H1 (cell line): ENCODE results near the gene PIK3R6. TPM values are rescaled to one million over a fixed set of nuclear protein-coding genes. Genes with fewer than 3 reads are reported as not detected.

Source experiments
- CTCF ChIA-PET: fragments of 300-600 bp; sonication (Branson Sonifier 250); formaldehyde crosslinking; loops from one replicate; lab custom pipeline; 2021; ENCODE audit not compliant: partially characterized antibody; lab: Charles Lee
- POLR2A ChIA-PET: fragments of 300-600 bp; sonication (Branson Sonifier 250); formaldehyde crosslinking; loops from one replicate; lab custom pipeline; 2021; ENCODE audit warnings: inconsistent platforms; ENCODE audit not compliant: partially characterized antibody; lab: Charles Lee
- DNase-seq, 2 experiments: peaks; one replicate each; pipeline versions ENCODE4 v3.0.0 to v3.0.0-alpha.2; 2010 to 2022; ENCODE audit warnings: low spot score in 2 of 2, low read depth in 1 of 2, mixed read lengths in 1 of 2
- FAIRE-seq: peaks from 2 replicates; lab custom pipeline; 2011; peaks lifted over from hg19 to GRCh38; lab: Jason Lieb, UNC
- H2AFZ ChIP-seq: 2 replicates; pipeline ENCODE4 v1.8.1; 2012; ENCODE audit warnings: low read length, inconsistent platforms
- H2AK5ac ChIP-seq: 2 replicates; pipeline ENCODE4 v1.6.1; 2013; ENCODE audit warnings: low read depth, low read length
- H2BK120ac ChIP-seq: replicated peaks from 2 replicates; pipeline ENCODE3; 2013; ENCODE audit warnings: low read depth, low read length, inconsistent platforms
- H2BK12ac ChIP-seq: 2 replicates; pipeline ENCODE4 v1.6.1; 2013; ENCODE audit warnings: low read depth, low read length
- H2BK15ac ChIP-seq: 2 replicates; pipeline ENCODE4 v1.6.1; 2013; ENCODE audit warnings: low read length
- H2BK20ac ChIP-seq: 2 replicates; pipeline ENCODE4 v1.6.1; 2013; ENCODE audit warnings: low read length
- H2BK5ac ChIP-seq: 2 replicates; pipeline ENCODE4 v1.6.1; 2013; ENCODE audit warnings: low read depth, low read length
- H3K14ac ChIP-seq: 2 replicates; pipeline ENCODE4 v1.6.1; 2013; ENCODE audit warnings: inconsistent platforms; ENCODE audit not compliant: insufficient read length
- H3K18ac ChIP-seq: 2 replicates; pipeline ENCODE4 v1.6.1; 2013; ENCODE audit warnings: low read length; ENCODE audit errors: extremely low read depth
- H3K23ac ChIP-seq: 2 replicates; pipeline ENCODE4 v1.6.1; 2013; ENCODE audit warnings: inconsistent platforms; ENCODE audit not compliant: insufficient read length
- H3K23me2 ChIP-seq: 2 replicates; pipeline ENCODE4 v1.6.1; 2013; ENCODE audit warnings: low read depth, low read length
- H3K27ac ChIP-seq: 2 replicates; pipeline ENCODE4 v1.6.1; 2011; ENCODE audit warnings: low read depth, low read length, inconsistent platforms
- H3K27me3 ChIP-seq, 4 experiments: replicated peaks in 1 of 4; 1 replicate in 1 of 4; 2 replicates in 3 of 4; pipeline versions ENCODE4 v1.6.1 to v1.8.1; 2011 to 2013; ENCODE audit warnings: low read length in 3 of 4, mild to moderate bottlenecking in 3 of 4, inconsistent platforms in 2 of 4, mixed read lengths in 2 of 4, moderate library complexity in 1 of 4; ENCODE audit not compliant: control insufficient read depth in 3 of 4, insufficient read depth in 3 of 4; ENCODE audit errors: extremely low read depth in 1 of 4
- H3K36me3 ChIP-seq, 4 experiments: 2 replicates each; pipeline versions ENCODE4 v1.6.1 to v1.8.1; 2011 to 2013; ENCODE audit warnings: mild to moderate bottlenecking in 4 of 4, low read length in 3 of 4, moderate library complexity in 2 of 4, control low read depth in 1 of 4, inconsistent platforms in 1 of 4; ENCODE audit not compliant: insufficient read depth in 4 of 4, control insufficient read depth in 2 of 4
- H3K4ac ChIP-seq: replicated peaks from 2 replicates; pipeline ENCODE3; 2013; ENCODE audit warnings: low read length, low read depth, mixed read lengths, inconsistent platforms; ENCODE audit not compliant: insufficient read length
- H3K4me1 ChIP-seq, 4 experiments: replicated peaks in 1 of 4; 1 replicate in 1 of 4; 2 replicates in 3 of 4; pipeline versions ENCODE4 v1.6.1 to v1.8.1; 2011 to 2013; ENCODE audit warnings: low read length in 3 of 4, inconsistent platforms in 2 of 4, mixed read lengths in 1 of 4; ENCODE audit not compliant: insufficient read depth in 4 of 4, control insufficient read depth in 3 of 4
- H3K4me2 ChIP-seq, 2 experiments: 2 replicates each; pipeline versions ENCODE4 v1.6.1 to v1.8.1; 2011 to 2013; ENCODE audit warnings: low read depth in 2 of 2, low read length in 2 of 2, control low read depth in 1 of 2, inconsistent platforms in 1 of 2, mild to moderate bottlenecking in 1 of 2; ENCODE audit not compliant: insufficient read depth in 1 of 2
- H3K4me3 ChIP-seq, 4 experiments: fragments of 200-600, 300-600 bp in 1 of 4; sonication (generic), shearing (Covaris generic), sonication (Bioruptor Twin) in 1 of 4; 2 replicates each; pipeline versions ENCODE4 v1.5.1 to v1.8.1; 2011 to 2016; ENCODE audit warnings: low read length in 4 of 4, low read depth in 3 of 4, control low read depth in 2 of 4, inconsistent platforms in 2 of 4, mild to moderate bottlenecking in 2 of 4, mixed read lengths in 1 of 4, moderate library complexity in 1 of 4; ENCODE audit not compliant: insufficient read depth in 2 of 4; ENCODE audit errors: extremely low read depth in 1 of 4
- H3K56ac ChIP-seq: replicated peaks from 2 replicates; pipeline ENCODE3; 2013; ENCODE audit warnings: low read depth, mild to moderate bottlenecking, mixed read lengths, low read length, inconsistent platforms; ENCODE audit not compliant: insufficient read length
- H3K79me1 ChIP-seq: 2 replicates; pipeline ENCODE4 v1.6.1; 2013; ENCODE audit warnings: low read depth, low read length, control low read depth
- H3K79me2 ChIP-seq, 2 experiments: 2 replicates each; pipeline versions ENCODE4 v1.6.1 to v1.8.1; 2012 to 2013; ENCODE audit warnings: low read length in 2 of 2, mild to moderate bottlenecking in 2 of 2, inconsistent platforms in 1 of 2; ENCODE audit not compliant: insufficient read depth in 2 of 2, control insufficient read depth in 1 of 2
- H3K9ac ChIP-seq, 4 experiments: replicated peaks in 1 of 4; 1 replicate in 1 of 4; 2 replicates in 3 of 4; pipeline versions ENCODE4 v1.6.1 to v1.8.1; 2011 to 2013; ENCODE audit warnings: low read depth in 3 of 4, low read length in 3 of 4, control low read depth in 2 of 4, mild to moderate bottlenecking in 2 of 4, moderate library complexity in 2 of 4, inconsistent platforms in 1 of 4; ENCODE audit errors: extremely low read depth in 1 of 4
- H3K9me3 ChIP-seq, 2 experiments: 2 replicates each; pipeline versions ENCODE4 v1.6.1 to v1.8.1; 2012 to 2013; ENCODE audit warnings: mild to moderate bottlenecking in 2 of 2, moderate library complexity in 2 of 2, control low read depth in 1 of 2, inconsistent platforms in 1 of 2, low read depth in 1 of 2, low read length in 1 of 2, mixed read lengths in 1 of 2; ENCODE audit not compliant: insufficient read depth in 2 of 2
- H4K20me1 ChIP-seq, 2 experiments: replicated peaks in 1 of 2; 2 replicates each; pipeline versions ENCODE3 to v1.8.1; 2011 to 2013; ENCODE audit warnings: inconsistent platforms in 2 of 2, low read length in 2 of 2, mild to moderate bottlenecking in 1 of 2; ENCODE audit not compliant: insufficient read depth in 2 of 2, control insufficient read depth in 1 of 2
- H4K5ac ChIP-seq: 2 replicates; pipeline ENCODE4 v1.6.1; 2013; ENCODE audit warnings: low read length, low read depth, mixed read lengths, inconsistent platforms; ENCODE audit not compliant: insufficient read length
- H4K8ac ChIP-seq: 2 replicates; pipeline ENCODE4 v1.8.0; 2013; ENCODE audit warnings: mild to moderate bottlenecking, moderate library complexity, low read length, inconsistent platforms; ENCODE audit not compliant: insufficient read depth; ENCODE audit errors: extremely low read depth
- H4K91ac ChIP-seq: replicated peaks from 2 replicates; pipeline ENCODE3; 2013; ENCODE audit warnings: low read length, mixed read lengths, inconsistent platforms; ENCODE audit not compliant: insufficient read length
- ATF3 ChIP-seq: IDR thresholded peaks from 2 replicates; pipeline ENCODE4 v1.6.1; 2011; ENCODE audit warnings: low read depth, mild to moderate bottlenecking, low read length; ENCODE audit not compliant: insufficient read depth
- BACH1 ChIP-seq: IDR thresholded peaks from 2 replicates; pipeline ENCODE4 v1.6.1; 2012; ENCODE audit warnings: low read length, improper control_type of control experiment
- EZH2 ChIP-seq: fragments of 200-600 bp; sonication (generic); IDR thresholded peaks from 2 replicates; pipeline ENCODE4 v1.7.1; 2012; ENCODE audit warnings: low read depth, mild to moderate bottlenecking, moderate library complexity, low read length, inconsistent platforms; ENCODE audit not compliant: severe bottlenecking
- RFX5 ChIP-seq: IDR thresholded peaks from 2 replicates; pipeline ENCODE4 v1.6.1; 2011; ENCODE audit warnings: low read depth, low read length, improper control_type of control experiment, borderline replicate concordance
- SP4 ChIP-seq: IDR thresholded peaks from 2 replicates; pipeline ENCODE4 v1.6.1; 2012; ENCODE audit warnings: low read length, inconsistent platforms
- WGBS, 2 experiments: shearing (Covaris generic) in 1 of 2; methylation state at CpG; one replicate each; pipeline versions ENCODE4 v1.1.6 to v1.1.7; 2013 to 2015; ENCODE audit warnings: low lambda C conversion rate in 2 of 2, mixed read lengths in 2 of 2, inconsistent platforms in 1 of 2, low coverage in 1 of 2, missing lambda C conversion rate in 1 of 2; ENCODE audit not compliant: insufficient replicate concordance in 2 of 2, insufficient coverage in 1 of 2, insufficient read length in 1 of 2; ENCODE audit errors: extremely low coverage in 1 of 2, missing lambda C conversion rate in 1 of 2; 5-methylcytosine and 5-hydroxymethylcytosine counted together
- polyA plus RNA-seq, 7 experiments: library from polyadenylated mRNA; depleted of rRNA in 3 of 7; stranded (reverse) in 5 of 7; unstranded in 2 of 7; fragments of >200 nt in 5 of 7; fragments of 200-250 nt in 2 of 7; gene quantifications; 1 replicate in 5 of 7; 2 replicates in 1 of 7; 4 replicates in 1 of 7; pipeline versions ENCODE4 v1.2.1 to v1.2.3, GENCODE V29; 2011 to 2013; ENCODE audit warnings: missing spikeins in 2 of 7, mixed read lengths in 2 of 7
- total RNA-seq: library from RNA; stranded (reverse); fragmentation: NEBNext Ultra II Directional; extraction: Animal tissue kit (Norgen Biotek cat#: 25700); gene quantifications from 2 replicates; pipeline ENCODE4 v1.2.1, GENCODE V29; 2021

The PIK3R6 gene
- total and polyA plus RNA-seq, 2 of the 8 experiments (the other 6 are each of a cell fraction or from before 2014, with no cell fraction given): 0.24 to 1.2 TPM

- H4K8ac ChIP-seq: no peak overlapping the region
- no peak overlapping the region for H3K27ac ChIP-seq
- CTCF ChIA-PET: interaction anchor here (0.7 to 1.0 kb wide), 2 partner anchors 22 to 36 kb away, joined by 3 read pairs; no protein-coding TSS in a partner anchor
- no peaks in the 10 kb centered on the region; a peak in 2 of 7 replicates for H3K4me1 ChIP-seq
- no peak overlapping the region for H3K14ac ChIP-seq
- H3K23me2 ChIP-seq: no peaks in the 10 kb centered on the region
- H3K4me2 ChIP-seq: no peak overlapping the region
- H2BK5ac ChIP-seq: no peak overlapping the region
- H2BK20ac ChIP-seq: no peak overlapping the region
- no peak overlapping the region for H2BK120ac ChIP-seq
- H3K79me1 ChIP-seq: no peaks in the 10 kb centered on the region
- no peak overlapping the region for H2AK5ac ChIP-seq
- no peak overlapping the region for H3K4me3 ChIP-seq
- no peaks in the 10 kb centered on the region for H4K20me1 ChIP-seq
- H3K4ac ChIP-seq: no peak overlapping the region
- H3K18ac ChIP-seq: no peak overlapping the region
- H2BK12ac ChIP-seq: no peak overlapping the region
- H2AFZ ChIP-seq: no peak overlapping the region
- H3K23ac ChIP-seq: no peak overlapping the region
- H3K36me3 ChIP-seq: no peaks in the 10 kb centered on the region
- WGBS, 2 experiments: 94% methylated on average over 1 of the region's 1 CpG; no CpG with 5 or more reads in 1 of the 2 experiments
- DNase-seq (no peak), FAIRE-seq (no peak)
- H4K5ac ChIP-seq: no peak overlapping the region
- H2BK15ac ChIP-seq: no peak overlapping the region
- H3K27me3 ChIP-seq: peaks cover 0 to 2% (median 0%) of the 10 kb centered on the region in 4 experiments; a peak in 2 of 7 replicates
- H4K91ac ChIP-seq: no peak overlapping the region
- H3K79me2 ChIP-seq: no peaks in the 10 kb centered on the region
- H3K56ac ChIP-seq: no peak overlapping the region
- H3K9ac ChIP-seq: no peak overlapping the region
- no peaks in the 10 kb centered on the region for H3K9me3 ChIP-seq
- POLR2A ChIA-PET: no interaction called here
- TF ChIP-seq EZH2 (no peak), BACH1 (no peak), ATF3 (no peak), SP4 (no peak), RFX5 (no peak)
These were observed 618 bp upstream of the PIK3R6 start for GRCh38 chr17:8868092-8868491.
